Measurements from ENCODE around the gene TRIM67. TPM values are rescaled to one million over a fixed set of nuclear protein-coding genes. Genes with fewer than 3 reads are reported as not detected.

TRIM67 gene
- total and polyA plus RNA-seq, 2 of the 4 experiments (the other 2 are of a cell fraction): not detected

- dilution Hi-C loops (cut with HindIII; ENCODE audit: low sequenced_read_pairs, unreplicated experiment) (no loop called here), intact Hi-C loops (cut with micrococcal nuclease) (no loop called here), in situ Hi-C loops (cut with MboI; ENCODE audit: low sequenced_read_pairs) (no loop called here)
- Histone ChIP-seq H3K56ac (ENCODE audit: extremely low read depth, insufficient read depth, low read length) (no peak overlapping the region), H2BK20ac (ENCODE audit: low read depth, low read length) (no peak overlapping the region), H2AK9ac (replicated peaks; ENCODE audit: low read depth, low read length, poor library complexity) (no peak overlapping the region), H3K18ac (ENCODE audit: low read depth, low read length) (no peak overlapping the region), H4K20me1 (ENCODE audit: insufficient read depth, low read length) (no peaks in the 10 kb centered on the region), H3K27me3 (ENCODE audit: control insufficient read depth, insufficient read depth, low read length) (peaks cover 19% of the 10 kb centered on the region), H2AFZ (replicated peaks; ENCODE audit: low read length, poor library complexity) (no peak overlapping the region), H3K4me1 (ENCODE audit: control insufficient read depth, insufficient read depth, low read length) (no peaks in the 10 kb centered on the region), H2BK15ac (ENCODE audit: low read depth, low read length) (no peak overlapping the region), H4K5ac (ENCODE audit: low read depth, low read length) (no peak overlapping the region), H2AK5ac (ENCODE audit: low read depth, low read length) (no peak overlapping the region), H3K4me3 (ENCODE audit: insufficient read depth, low read depth, low read length) (no peak overlapping the region), H3K27ac (ENCODE audit: insufficient read depth, low read length) (no peak overlapping the region), H3K23ac (ENCODE audit: low read depth, low read length) (no peak overlapping the region), H3K36me3 (ENCODE audit: control insufficient read depth, insufficient read depth, low read length) (no peaks in the 10 kb centered on the region), H3K9me1 (ENCODE audit: insufficient read depth, low read length) (no peaks in the 10 kb centered on the region), H3K9ac (ENCODE audit: low read depth, low read length) (no peak overlapping the region), H3K9me3 (ENCODE audit: control insufficient read depth, insufficient read depth, low read length) (peaks cover 2% of the 10 kb centered on the region; the same call in 1 of the 2 replicates), H3K79me1 (ENCODE audit: low read depth in 1 of 2, low read length in 2 of 2) (no peaks in the 10 kb centered on the region), H4K91ac (ENCODE audit: insufficient read depth, low read depth, low read length) (no peak overlapping the region), H2BK5ac (ENCODE audit: low read depth, low read length, poor library complexity, severe bottlenecking) (no peak overlapping the region), H2BK120ac (ENCODE audit: low read depth, low read length) (no peak overlapping the region), H3K4ac (ENCODE audit: low read depth, low read length) (no peak overlapping the region), H3K4me2 (ENCODE audit: low read depth, low read length) (no peak overlapping the region), H4K8ac (ENCODE audit: low read depth in 2 of 2, low read length in 2 of 2) (no peak overlapping the region), H3K14ac (replicated peaks; ENCODE audit: low read depth, low read length) (no peak overlapping the region)
- POLR2A ChIA-PET (ENCODE audit: unreplicated experiment): no interaction called here
- BruUV-seq (replicated peaks): no TSS peak
- ATAC-seq (ENCODE audit: low read depth) (no peak), DNase-seq (no peak)
- CTCF ChIA-PET: no interaction called here
- no peak for TF ChIP-seq FOS (IDR thresholded peaks at IDR 0.05; ENCODE audit: low read depth, low read length)
- TF ChIP-seq, protein P1, sequence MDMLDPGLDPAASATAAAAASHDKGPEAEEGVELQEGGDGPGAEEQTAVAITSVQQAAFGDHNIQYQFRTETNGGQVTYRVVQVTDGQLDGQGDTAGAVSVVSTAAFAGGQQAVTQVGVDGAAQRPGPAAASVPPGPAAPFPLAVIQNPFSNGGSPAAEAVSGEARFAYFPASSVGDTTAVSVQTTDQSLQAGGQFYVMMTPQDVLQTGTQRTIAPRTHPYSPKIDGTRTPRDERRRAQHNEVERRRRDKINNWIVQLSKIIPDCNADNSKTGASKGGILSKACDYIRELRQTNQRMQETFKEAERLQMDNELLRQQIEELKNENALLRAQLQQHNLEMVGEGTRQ (IDR thresholded peaks at IDR 0.05; ENCODE audit: low read depth, low read length): no peak
- no peak for TF ChIP-seq RAD21 (IDR thresholded peaks at IDR 0.05; ENCODE audit: low read length)
- TF ChIP-seq SMC3 (IDR thresholded peaks at IDR 0.05; ENCODE audit: low read depth, low read length): no peak
- TF ChIP-seq BHLHE40 (IDR thresholded peaks at IDR 0.05; ENCODE audit: low read depth, low read length): no peak
- no peak for TF ChIP-seq RFX5 (IDR thresholded peaks at IDR 0.05; ENCODE audit: low read depth, low read length)
- no peak for TF ChIP-seq POLR2A (IDR thresholded peaks at IDR 0.05; ENCODE audit: low read depth, low read length)
- no peak for TF ChIP-seq NFE2L2 (IDR thresholded peaks at IDR 0.05; ENCODE audit: low read depth, low read length)
- TF ChIP-seq MXI1 (IDR thresholded peaks at IDR 0.05; ENCODE audit: borderline replicate concordance, low read depth, low read length): no peak
- no peak for TF ChIP-seq CEBPB (IDR thresholded peaks at IDR 0.05; ENCODE audit: low read depth, low read length)
- no peak for TF ChIP-seq MAFK (IDR thresholded peaks at IDR 0.05; ENCODE audit: low read depth, low read length)
- TF ChIP-seq RCOR1 (IDR thresholded peaks at IDR 0.05; ENCODE audit: insufficient replicate concordance, low read length): no peak
- no peak for TF ChIP-seq CTCF (conservative IDR thresholded peaks at IDR 0.05; ENCODE audit: low read depth, low read length)
- TF ChIP-seq MAZ (IDR thresholded peaks at IDR 0.05; ENCODE audit: borderline replicate concordance, low read depth, low read length): no peak
- no peak for TF ChIP-seq CHD1 (IDR thresholded peaks at IDR 0.05; ENCODE audit: low read depth, low read length)
- WGBS, 2 experiments (ENCODE audit: extremely low coverage in 2 of 2, insufficient read length in 1 of 2): 15% methylated on average over 4 of the region's 13 CpGs; no CpG with 5 or more reads in 1 of the 2 experiments
Measured at GRCh38 chr1:231183639-231184590, 22.1 kb downstream of the TRIM67 start.

Measured in IMR-90 (cell line).